ENCODE data around the gene CDK11A. TPM values are rescaled to one million over a fixed set of nuclear protein-coding genes. Genes with fewer than 3 reads are reported as not detected.

CDK11A gene
- polyA plus RNA-seq, 3 donors, result 4.4 to 80.1 (median 13.3) TPM

DNA sequence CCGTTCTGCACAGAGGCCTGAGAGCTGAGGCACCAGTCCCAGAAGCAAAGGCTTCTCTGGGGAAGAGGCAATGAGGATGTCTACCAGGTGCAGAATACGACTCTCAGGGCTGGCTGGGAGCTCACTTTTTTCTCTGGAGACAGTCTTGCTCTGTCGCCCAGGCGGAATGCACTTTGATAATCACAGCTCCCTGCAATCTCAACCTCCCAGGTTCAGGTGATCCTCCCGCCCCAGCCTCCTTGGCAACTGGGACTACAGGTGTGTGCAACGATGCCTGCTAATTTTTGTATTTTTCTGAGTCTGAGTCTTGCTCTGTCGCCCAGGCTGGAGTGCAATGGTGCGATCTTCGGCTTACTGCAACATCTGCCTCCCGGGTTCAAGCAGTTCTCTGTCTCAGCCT lies 36.6 kb upstream of the CDK11A start:
- H2AFZ ChIP-seq (ENCODE audit: insufficient read depth, low read depth, low read length, poor library complexity, severe bottlenecking), result no peak overlapping the region
- H3K4me1 ChIP-seq (ENCODE audit: control insufficient read depth in 1 of 2, insufficient read depth in 2 of 2, low read length in 2 of 2), result peaks cover 22 to 28% of the 10 kb centered on the region in 2 donors
- Mint-ChIP-seq H3K4me3 (no peak overlapping the region), H3K27ac (peak overlapping the region in 1 of 7 donors; percentile 16), H3K36me3 (peaks cover 78 to 95% of the 10 kb centered on the region in 2 donors), H3K9me3 (no peaks in the 10 kb centered on the region), H3K4me1 (peaks cover 30% of the 10 kb centered on the region), H3K27me3 (ENCODE audit: low read depth in 3 of 3) (peaks cover 0 to 3% (median 0%) of the 10 kb centered on the region in 3 donors)
- no peak overlapping the region for H3K9ac ChIP-seq (ENCODE audit: insufficient read depth, low read length, poor library complexity, severe bottlenecking)
- H3K27ac ChIP-seq (ENCODE audit: low read depth in 1 of 2, low read length in 2 of 2), result no peak overlapping the region
- H4K20me1 ChIP-seq (ENCODE audit: insufficient read depth, low read length), result peaks cover 100% of the 10 kb centered on the region
- H3K4me2 ChIP-seq (replicated peaks; ENCODE audit: extremely low read depth, low read length, poor library complexity, severe bottlenecking), result no peak overlapping the region
- intact Hi-C loops (cut with micrococcal nuclease), result loop anchor here in 1 of 2 donors (5.0 kb wide), 1 partner anchor 147 kb away; no protein-coding TSS in a partner anchor
- DNase-seq, result no peak
- no peaks in the 10 kb centered on the region for H3K9me3 ChIP-seq (replicated peaks in 1 of 2; ENCODE audit: control insufficient read depth in 1 of 2, insufficient read depth in 1 of 2, low read length in 2 of 2)
- peaks cover 89 to 95% of the 10 kb centered on the region in 2 donors for H3K36me3 ChIP-seq (replicated peaks in 1 of 2; ENCODE audit: control insufficient read depth in 1 of 2, insufficient read depth in 2 of 2, low read length in 2 of 2)
- peaks cover 99% of the 10 kb centered on the region for H3K79me2 ChIP-seq (ENCODE audit: insufficient read depth, low read length)
- H3K4me3 ChIP-seq (replicated peaks in 1 of 3; ENCODE audit: low read depth in 2 of 3, low read length in 3 of 3), result no peak overlapping the region
- H3K27me3 ChIP-seq (ENCODE audit: control insufficient read depth in 2 of 2, insufficient read depth in 2 of 2, low read length in 2 of 2), result no peaks in the 10 kb centered on the region
- WGBS (ENCODE audit: insufficient coverage), result 94% methylated on average over 7 of the region's 10 CpGs
- no peak for TF ChIP-seq CTCF (IDR thresholded peaks at IDR 0.05)

DNA sequence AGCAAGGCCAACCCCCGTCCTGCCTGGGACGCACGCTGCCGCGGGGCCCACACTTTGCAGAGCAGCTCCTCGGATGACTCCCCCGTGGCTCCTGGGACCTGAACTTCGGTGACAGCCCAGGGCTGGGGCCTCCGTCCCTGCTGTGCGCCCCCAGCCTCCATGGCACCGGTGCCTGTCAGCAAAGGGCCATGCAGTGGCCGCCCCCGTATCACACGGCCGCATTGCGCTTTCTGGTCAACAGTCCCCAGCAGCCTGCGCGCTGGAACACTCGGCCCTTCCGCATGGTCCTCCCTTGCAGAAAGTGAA lies 36.1 kb upstream of the CDK11A start:
- Histone ChIP-seq H3K27me3 (ENCODE audit: control insufficient read depth in 2 of 2, insufficient read depth in 2 of 2, low read length in 2 of 2) (no peaks in the 10 kb centered on the region), H3K9me3 (replicated peaks in 1 of 2; ENCODE audit: control insufficient read depth in 1 of 2, insufficient read depth in 1 of 2, low read length in 2 of 2) (no peaks in the 10 kb centered on the region), H2AFZ (ENCODE audit: insufficient read depth, low read depth, low read length, poor library complexity, severe bottlenecking) (no peak overlapping the region), H3K36me3 (replicated peaks in 1 of 2; ENCODE audit: control insufficient read depth in 1 of 2, insufficient read depth in 2 of 2, low read length in 2 of 2) (peaks cover 93 to 96% of the 10 kb centered on the region in 2 donors), H3K4me1 (ENCODE audit: control insufficient read depth in 1 of 2, insufficient read depth in 2 of 2, low read length in 2 of 2) (peaks cover 18 to 24% of the 10 kb centered on the region in 2 donors), H3K9ac (ENCODE audit: insufficient read depth, low read length, poor library complexity, severe bottlenecking) (no peak overlapping the region), H3K4me2 (replicated peaks; ENCODE audit: extremely low read depth, low read length, poor library complexity, severe bottlenecking) (no peak overlapping the region), H3K4me3 (replicated peaks in 1 of 3; ENCODE audit: low read depth in 2 of 3, low read length in 3 of 3) (no peak overlapping the region), H3K27ac (ENCODE audit: low read depth in 1 of 2, low read length in 2 of 2) (no peak overlapping the region), H3K79me2 (ENCODE audit: insufficient read depth, low read length) (peaks cover 99% of the 10 kb centered on the region), H4K20me1 (ENCODE audit: insufficient read depth, low read length) (peaks cover 100% of the 10 kb centered on the region)
- Mint-ChIP-seq H3K27me3 (ENCODE audit: low read depth in 3 of 3) (peaks cover 0 to 3% (median 0%) of the 10 kb centered on the region in 3 donors), H3K36me3 (peaks cover 80 to 96% of the 10 kb centered on the region in 2 donors), H3K27ac (no peak overlapping the region), H3K9me3 (no peaks in the 10 kb centered on the region), H3K4me3 (no peak overlapping the region), H3K4me1 (peaks cover 26% of the 10 kb centered on the region)
- intact Hi-C loops (cut with micrococcal nuclease), result loop anchor here in 1 of 2 donors (5.0 kb wide), 1 partner anchor 147 kb away; no protein-coding TSS in a partner anchor
- no peak for DNase-seq
- no peak for TF ChIP-seq CTCF (IDR thresholded peaks at IDR 0.05)
- WGBS (ENCODE audit: insufficient coverage), result 98% methylated on average over 20 of the region's 20 CpGs

Data from CD14-positive monocyte (primary cell).